ENCODE data around the gene ANKRD53. TPM values are rescaled to one million over a fixed set of nuclear protein-coding genes. Genes with fewer than 3 reads are reported as not detected.

Gene ANKRD53
- total and polyA plus RNA-seq, 2 experiments from 2014 or later = 0.97 to 4.7 TPM

GRCh38 chr2:70977605-70978205, 725 bp upstream of the ANKRD53 start:
- Histone ChIP-seq H3K27ac (peak overlapping the region; percentile 91), H3K36me3 (replicated peaks; ENCODE audit: insufficient read depth, low read depth) (no peaks in the 10 kb centered on the region), H3K4me1 (ENCODE audit: insufficient read depth) (peaks cover 17% of the 10 kb centered on the region), H3K4me2 (peak overlapping the region; percentile 97), H3K9me3 (ENCODE audit: low read depth) (no peaks in the 10 kb centered on the region), H4K20me1 (ENCODE audit: insufficient read depth, poor library complexity, severe bottlenecking) (no peaks in the 10 kb centered on the region), H3K27me3 (no peaks in the 10 kb centered on the region), H3K4me3 (peak overlapping the region; percentile 60), H2AFZ (peak overlapping the region; percentile 98), H3K9me2 (replicated peaks; ENCODE audit: insufficient read depth) (no peaks in the 10 kb centered on the region), H3K79me2 (no peaks in the 10 kb centered on the region)
- TF ChIP-seq, protein P1, sequence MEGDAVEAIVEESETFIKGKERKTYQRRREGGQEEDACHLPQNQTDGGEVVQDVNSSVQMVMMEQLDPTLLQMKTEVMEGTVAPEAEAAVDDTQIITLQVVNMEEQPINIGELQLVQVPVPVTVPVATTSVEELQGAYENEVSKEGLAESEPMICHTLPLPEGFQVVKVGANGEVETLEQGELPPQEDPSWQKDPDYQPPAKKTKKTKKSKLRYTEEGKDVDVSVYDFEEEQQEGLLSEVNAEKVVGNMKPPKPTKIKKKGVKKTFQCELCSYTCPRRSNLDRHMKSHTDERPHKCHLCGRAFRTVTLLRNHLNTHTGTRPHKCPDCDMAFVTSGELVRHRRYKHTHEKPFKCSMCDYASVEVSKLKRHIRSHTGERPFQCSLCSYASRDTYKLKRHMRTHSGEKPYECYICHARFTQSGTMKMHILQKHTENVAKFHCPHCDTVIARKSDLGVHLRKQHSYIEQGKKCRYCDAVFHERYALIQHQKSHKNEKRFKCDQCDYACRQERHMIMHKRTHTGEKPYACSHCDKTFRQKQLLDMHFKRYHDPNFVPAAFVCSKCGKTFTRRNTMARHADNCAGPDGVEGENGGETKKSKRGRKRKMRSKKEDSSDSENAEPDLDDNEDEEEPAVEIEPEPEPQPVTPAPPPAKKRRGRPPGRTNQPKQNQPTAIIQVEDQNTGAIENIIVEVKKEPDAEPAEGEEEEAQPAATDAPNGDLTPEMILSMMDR (IDR thresholded peaks at IDR 0.05; ENCODE audit: poor library complexity) = no peak
- no peak for TF ChIP-seq EZH2phosphoT487 (IDR thresholded peaks at IDR 0.05; ENCODE audit: low read depth, severe bottlenecking, unreplicated experiment)
- TF ChIP-seq EZH2 (IDR thresholded peaks at IDR 0.05; ENCODE audit: borderline replicate concordance) = no peak
- DNase-seq (ENCODE audit: low spot score) = no peak
- 50% methylated on average over 14 of the region's 14 CpGs for WGBS (ENCODE audit: low lambda C conversion rate, missing lambda C conversion rate)

- Histone ChIP-seq H3K9me2 (replicated peaks; ENCODE audit: insufficient read depth) (no peaks in the 10 kb centered on the region), H3K4me2 (peak overlapping the region; percentile 97)
These were observed 704 bp downstream of the ANKRD53 start for GRCh38 chr2:70979180-70979488.

GRCh38 chr2:70979626-70980025, 1.2 kb downstream of the ANKRD53 start:
- no peak for DNase-seq (ENCODE audit: low spot score)
- H3K4me3 ChIP-seq = no peak overlapping the region

More at GRCh38 chr2:70979180-70979488, 704 bp downstream of the ANKRD53 start:
- Histone ChIP-seq H3K79me2 (no peaks in the 10 kb centered on the region), H4K20me1 (ENCODE audit: insufficient read depth, poor library complexity, severe bottlenecking) (no peaks in the 10 kb centered on the region), H3K4me1 (ENCODE audit: insufficient read depth) (peaks cover 17% of the 10 kb centered on the region), H3K9me3 (ENCODE audit: low read depth) (no peaks in the 10 kb centered on the region), H3K36me3 (replicated peaks; ENCODE audit: insufficient read depth, low read depth) (no peaks in the 10 kb centered on the region), H2AFZ (peak overlapping the region; percentile 98), H3K4me3 (peak overlapping the region; percentile 60), H3K27ac (peak overlapping the region; percentile 91), H3K27me3 (no peaks in the 10 kb centered on the region)
- TF ChIP-seq, protein P1 (IDR thresholded peaks at IDR 0.05; ENCODE audit: poor library complexity) = no peak
- 21% methylated on average over 16 of the region's 19 CpGs for WGBS (ENCODE audit: low lambda C conversion rate, missing lambda C conversion rate)
- DNase-seq (ENCODE audit: low spot score) = no peak

GRCh38 chr2:70981421-70981820, 3.0 kb downstream of the ANKRD53 start:
- Histone ChIP-seq H3K4me1 (ENCODE audit: insufficient read depth) (peaks cover 15% of the 10 kb centered on the region), H3K9me3 (ENCODE audit: low read depth) (no peaks in the 10 kb centered on the region), H3K27me3 (no peaks in the 10 kb centered on the region), H2AFZ (no peak overlapping the region), H4K20me1 (ENCODE audit: insufficient read depth, poor library complexity, severe bottlenecking) (no peaks in the 10 kb centered on the region), H3K9me2 (replicated peaks; ENCODE audit: insufficient read depth) (no peaks in the 10 kb centered on the region), H3K79me2 (no peaks in the 10 kb centered on the region), H3K36me3 (replicated peaks; ENCODE audit: insufficient read depth, low read depth) (no peaks in the 10 kb centered on the region), H3K27ac (no peak overlapping the region), H3K4me3 (no peak overlapping the region), H3K4me2 (no peak overlapping the region)
- TF ChIP-seq EZH2 (IDR thresholded peaks at IDR 0.05; ENCODE audit: borderline replicate concordance) (no peak), EZH2phosphoT487 (IDR thresholded peaks at IDR 0.05; ENCODE audit: low read depth, severe bottlenecking, unreplicated experiment) (no peak)
- TF ChIP-seq, protein P1 (IDR thresholded peaks at IDR 0.05; ENCODE audit: poor library complexity) = no peak
- no peak for DNase-seq (ENCODE audit: low spot score)
- WGBS (ENCODE audit: low lambda C conversion rate, missing lambda C conversion rate) = 87% methylated on average over 2 of the region's 2 CpGs

More at GRCh38 chr2:70979626-70980025, 1.2 kb downstream of the ANKRD53 start:
- no peak for TF ChIP-seq EZH2 (IDR thresholded peaks at IDR 0.05; ENCODE audit: borderline replicate concordance)
- no peak for TF ChIP-seq EZH2phosphoT487 (IDR thresholded peaks at IDR 0.05; ENCODE audit: low read depth, severe bottlenecking, unreplicated experiment)
- peaks cover 17% of the 10 kb centered on the region for H3K4me1 ChIP-seq (ENCODE audit: insufficient read depth)
- H3K27ac ChIP-seq = no peak overlapping the region
- H3K9me2 ChIP-seq (replicated peaks; ENCODE audit: insufficient read depth) = no peaks in the 10 kb centered on the region
- H3K4me2 ChIP-seq = no peak overlapping the region
- H3K9me3 ChIP-seq (ENCODE audit: low read depth) = no peaks in the 10 kb centered on the region
- no peaks in the 10 kb centered on the region for H3K79me2 ChIP-seq
- H3K36me3 ChIP-seq (replicated peaks; ENCODE audit: insufficient read depth, low read depth) = no peaks in the 10 kb centered on the region
- no peaks in the 10 kb centered on the region for H3K27me3 ChIP-seq
- H2AFZ ChIP-seq = no peak overlapping the region
- 93% methylated on average over 9 of the region's 9 CpGs for WGBS (ENCODE audit: low lambda C conversion rate, missing lambda C conversion rate)
- no peaks in the 10 kb centered on the region for H4K20me1 ChIP-seq (ENCODE audit: insufficient read depth, poor library complexity, severe bottlenecking)
